Liver (tissue), 9 donors: ENCODE measurements around the gene PKD1L1. TPM values are rescaled to one million over a fixed set of nuclear protein-coding genes. Genes with fewer than 3 reads are reported as not detected.

ENCODE experiments used
- DNase-seq: peaks from one replicate; pipeline ENCODE4 v3.0.0-alpha.2; 2017; ENCODE audit warnings: low spot score
- H3K27ac ChIP-seq, 2 donors: one replicate each; pipeline ENCODE4 v1.7.0; 2013; ENCODE audit warnings: inconsistent platforms in 2 of 2, low read length in 2 of 2, control low read depth in 1 of 2, low read depth in 1 of 2, mild to moderate bottlenecking in 1 of 2
- H3K27me3 ChIP-seq, 4 donors: one replicate each; pipeline versions ENCODE4 v1.6.1 to v1.7.0; 2013; ENCODE audit warnings: low read length in 3 of 4, inconsistent platforms in 1 of 4, mild to moderate bottlenecking in 1 of 4, moderate library complexity in 1 of 4; ENCODE audit not compliant: control insufficient read depth in 4 of 4, insufficient read depth in 4 of 4
- H3K36me3 ChIP-seq, 4 donors: one replicate each; pipeline versions ENCODE4 v1.6.1 to v1.7.0; 2013; ENCODE audit warnings: low read length in 3 of 4, mild to moderate bottlenecking in 3 of 4, low read depth in 1 of 4, moderate library complexity in 1 of 4; ENCODE audit not compliant: control insufficient read depth in 4 of 4, insufficient read depth in 3 of 4
- H3K4me1 ChIP-seq, 4 donors: one replicate each; pipeline versions ENCODE4 v1.6.1 to v1.7.0; 2013; ENCODE audit warnings: low read length in 3 of 4, mild to moderate bottlenecking in 3 of 4, moderate library complexity in 1 of 4; ENCODE audit not compliant: control insufficient read depth in 4 of 4, insufficient read depth in 4 of 4
- H3K4me3 ChIP-seq, 3 donors: one replicate each; pipeline versions ENCODE4 v1.6.1 to v1.7.0; 2013; ENCODE audit warnings: low read length in 3 of 3, control low read depth in 1 of 3, low read depth in 1 of 3, mild to moderate bottlenecking in 1 of 3
- H3K9ac ChIP-seq, 2 donors: one replicate each; pipeline ENCODE4 v1.7.0; 2013; ENCODE audit warnings: low read length in 2 of 2, mild to moderate bottlenecking in 2 of 2, moderate library complexity in 2 of 2, control low read depth in 1 of 2, low read depth in 1 of 2
- H3K9me3 ChIP-seq, 4 donors: one replicate each; pipeline versions ENCODE4 v1.6.1 to v1.7.0; 2013; ENCODE audit warnings: low read length in 3 of 4; ENCODE audit not compliant: control insufficient read depth in 4 of 4
- ATF3 ChIP-seq: IDR thresholded peaks from 2 replicates; pipeline ENCODE4 v1.6.1; 2016; ENCODE audit warnings: antibody characterized with exemption
- CTCF ChIP-seq: fragments of 150-350 bp; IDR thresholded peaks from 2 replicates; pipeline ENCODE4 v1.5.1; 2017; ENCODE audit warnings: improper control_type of control experiment, low read depth, low read length; ENCODE audit not compliant: missing input control
- EGR1 ChIP-seq, 2 donors: IDR thresholded peaks; 2 replicates each; pipeline ENCODE4 v1.6.1; 2016 to 2018; ENCODE audit warnings: antibody characterized with exemption in 2 of 2, low read depth in 2 of 2
- FOXA2 ChIP-seq: IDR thresholded peaks from 2 replicates; pipeline ENCODE4 v1.6.1; 2016; ENCODE audit warnings: antibody characterized with exemption
- GABPA ChIP-seq, 2 donors: IDR thresholded peaks in 1 of 2; conservative IDR thresholded peaks in 1 of 2; 2 replicates each; pipeline ENCODE4 v1.6.1; 2016; ENCODE audit warnings: antibody characterized with exemption in 2 of 2, mild to moderate bottlenecking in 1 of 2, moderate library complexity in 1 of 2
- HNF4A ChIP-seq, 2 donors: conservative IDR thresholded peaks; 2 replicates each; pipeline ENCODE4 v1.6.1; 2016; ENCODE audit warnings: antibody characterized with exemption in 2 of 2, mild to moderate bottlenecking in 2 of 2
- JUND ChIP-seq, 2 donors: IDR thresholded peaks; 2 replicates each; pipeline ENCODE4 v1.6.1; 2016; ENCODE audit warnings: antibody characterized with exemption in 2 of 2
- NR2F2 ChIP-seq: IDR thresholded peaks from 2 replicates; pipeline ENCODE4 v1.6.1; 2016; ENCODE audit warnings: antibody characterized with exemption
- RXRA ChIP-seq, 2 donors: IDR thresholded peaks; 2 replicates each; pipeline ENCODE4 v1.6.1; 2017 to 2018; ENCODE audit warnings: antibody characterized with exemption in 2 of 2, mild to moderate bottlenecking in 1 of 2
- SP1 ChIP-seq: IDR thresholded peaks from 2 replicates; pipeline ENCODE4 v1.6.1; 2018; ENCODE audit warnings: antibody characterized with exemption, mild to moderate bottlenecking
- ZBTB33 ChIP-seq: IDR thresholded peaks from 2 replicates; pipeline ENCODE4 v1.6.1; 2016; ENCODE audit warnings: antibody characterized with exemption
- WGBS: extraction: QIAGEN DNeasy Blood & Tissue Kit; methylation state at CpG from one replicate; pipeline ENCODE4 v1.1.7; 2013; 5-methylcytosine and 5-hydroxymethylcytosine counted together
- polyA plus RNA-seq, 2 donors: library from polyadenylated mRNA; stranded (reverse) in 1 of 2; unstranded in 1 of 2; fragments of 200-250 nt in 1 of 2; fragments of >200 nt in 1 of 2; fragmentation: Nextera tagmentation in 1 of 2; extraction: Ambion mirVana in 1 of 2; gene quantifications; one replicate each; pipeline versions ENCODE4 v1.2.1 to v1.2.3, GENCODE V29; 2013 to 2015
- total RNA-seq, 2 donors: library from RNA; depleted of rRNA; stranded (reverse); fragments of >200 nt; gene quantifications; one replicate each; pipeline ENCODE4 v1.2.3, GENCODE V29; 2014
- donor health status: healthy.
- donor health status: healthy.
- donor health status: healthy.
- donor health status: healthy.
- donor health status: healthy.

Gene PKD1L1
- total and polyA plus RNA-seq, 4 donors, result 0.08 to 0.25 (median 0.11) TPM

GRCh38 chr7:47783456-47784223 is 164.6 kb downstream of the PKD1L1 start:
- H3K27ac ChIP-seq, result no peak overlapping the region
- peaks cover 0 to 4% (median 2%) of the 10 kb centered on the region in 4 donors for H3K4me1 ChIP-seq
- no peaks in the 10 kb centered on the region for H3K36me3 ChIP-seq
- DNase-seq, result no peak
- no peak overlapping the region for H3K4me3 ChIP-seq
- no peaks in the 10 kb centered on the region for H3K27me3 ChIP-seq
- WGBS, result 78% methylated on average over 5 of the region's 5 CpGs
- TF ChIP-seq NR2F2 (peak; percentile 92), JUND (IDR thresholded peaks at IDR 0.05) (peak; percentile 64 to 90), RXRA (IDR thresholded peaks at IDR 0.05) (peak; percentile 19 to 27), GABPA (IDR thresholded peaks at IDR 0.05 in 1 of 2, conservative IDR thresholded peaks at IDR 0.05 in 1 of 2) (no peak)
- no peaks in the 10 kb centered on the region for H3K9me3 ChIP-seq
- no peak overlapping the region for H3K9ac ChIP-seq

GRCh38 chr7:47782792-47783191 is 165.5 kb downstream of the PKD1L1 start:
- no peak overlapping the region for H3K9ac ChIP-seq
- H3K36me3 ChIP-seq, result no peaks in the 10 kb centered on the region
- no peak for DNase-seq
- H3K4me1 ChIP-seq, result peaks cover 2 to 12% (median 7%) of the 10 kb centered on the region in 4 donors
- WGBS, result 94% methylated on average over 4 of the region's 4 CpGs
- no peak for TF ChIP-seq RXRA (IDR thresholded peaks at IDR 0.05)
- TF ChIP-seq ZBTB33, result no peak
- no peak for TF ChIP-seq CTCF
- no peak for TF ChIP-seq GABPA (IDR thresholded peaks at IDR 0.05 in 1 of 2, conservative IDR thresholded peaks at IDR 0.05 in 1 of 2)
- TF ChIP-seq EGR1 (IDR thresholded peaks at IDR 0.05; ENCODE audit: low read depth in 2 of 2), result no peak
- TF ChIP-seq ATF3, result no peak
- no peak overlapping the region for H3K4me3 ChIP-seq
- no peaks in the 10 kb centered on the region for H3K27me3 ChIP-seq
- H3K9me3 ChIP-seq, result no peaks in the 10 kb centered on the region
- H3K27ac ChIP-seq, result no peak overlapping the region

GRCh38 chr7:47782022-47782421 is 166.2 kb downstream of the PKD1L1 start:
- TF ChIP-seq HNF4A (conservative IDR thresholded peaks at IDR 0.05) (no peak), GABPA (IDR thresholded peaks at IDR 0.05 in 1 of 2, conservative IDR thresholded peaks at IDR 0.05 in 1 of 2) (no peak), FOXA2 (no peak), SP1 (no peak), NR2F2 (no peak), EGR1 (IDR thresholded peaks at IDR 0.05; ENCODE audit: low read depth in 2 of 2) (no peak)
- no peak for DNase-seq

More at GRCh38 chr7:47782022-47782421, 166.2 kb downstream of the PKD1L1 start:
- Histone ChIP-seq H3K4me3 (no peak overlapping the region), H3K36me3 (no peaks in the 10 kb centered on the region), H3K27me3 (no peaks in the 10 kb centered on the region), H3K9me3 (no peaks in the 10 kb centered on the region), H3K27ac (no peak overlapping the region), H3K4me1 (peaks cover 2 to 13% (median 8%) of the 10 kb centered on the region in 4 donors), H3K9ac (no peak overlapping the region)
